ENCODE measurements around the gene PDE2A. TPM values are rescaled to one million over a fixed set of nuclear protein-coding genes. Genes with fewer than 3 reads are reported as not detected.

The PDE2A gene
- total RNA-seq, 1 donor from 2014 or later: 1.4 TPM

DNA sequence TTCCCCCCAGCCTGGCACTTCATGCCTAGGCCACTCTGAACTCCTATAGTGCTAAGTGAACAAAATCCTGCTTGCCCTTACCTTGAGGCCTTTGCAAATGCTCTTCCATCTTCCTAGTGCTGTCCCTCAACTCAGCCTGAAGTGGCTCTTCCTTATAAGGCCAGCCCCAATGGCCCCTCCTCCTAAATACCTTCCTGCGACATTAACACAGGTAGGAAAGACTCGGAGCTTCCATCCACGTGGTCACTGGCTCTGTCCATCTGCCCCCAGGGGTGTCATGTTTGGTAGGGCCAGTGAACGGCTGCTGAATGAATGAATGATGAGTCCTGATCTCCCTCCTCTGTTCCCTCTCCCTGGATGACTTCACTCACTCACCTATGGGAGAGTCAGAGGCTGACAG, 4.2 kb downstream of the PDE2A start:
- peaks cover 67% of the 10 kb centered on the region for H3K27me3 Mint-ChIP-seq
- no peaks in the 10 kb centered on the region for H3K36me3 Mint-ChIP-seq (ENCODE audit: low read depth)
- TF ChIP-seq, protein P1, sequence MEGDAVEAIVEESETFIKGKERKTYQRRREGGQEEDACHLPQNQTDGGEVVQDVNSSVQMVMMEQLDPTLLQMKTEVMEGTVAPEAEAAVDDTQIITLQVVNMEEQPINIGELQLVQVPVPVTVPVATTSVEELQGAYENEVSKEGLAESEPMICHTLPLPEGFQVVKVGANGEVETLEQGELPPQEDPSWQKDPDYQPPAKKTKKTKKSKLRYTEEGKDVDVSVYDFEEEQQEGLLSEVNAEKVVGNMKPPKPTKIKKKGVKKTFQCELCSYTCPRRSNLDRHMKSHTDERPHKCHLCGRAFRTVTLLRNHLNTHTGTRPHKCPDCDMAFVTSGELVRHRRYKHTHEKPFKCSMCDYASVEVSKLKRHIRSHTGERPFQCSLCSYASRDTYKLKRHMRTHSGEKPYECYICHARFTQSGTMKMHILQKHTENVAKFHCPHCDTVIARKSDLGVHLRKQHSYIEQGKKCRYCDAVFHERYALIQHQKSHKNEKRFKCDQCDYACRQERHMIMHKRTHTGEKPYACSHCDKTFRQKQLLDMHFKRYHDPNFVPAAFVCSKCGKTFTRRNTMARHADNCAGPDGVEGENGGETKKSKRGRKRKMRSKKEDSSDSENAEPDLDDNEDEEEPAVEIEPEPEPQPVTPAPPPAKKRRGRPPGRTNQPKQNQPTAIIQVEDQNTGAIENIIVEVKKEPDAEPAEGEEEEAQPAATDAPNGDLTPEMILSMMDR (IDR thresholded peaks at IDR 0.05): no peak
- DNase-seq (no peak), ATAC-seq (ENCODE audit: low read depth) (no peak)
- peaks cover 17% of the 10 kb centered on the region for H3K4me1 Mint-ChIP-seq
- H3K4me3 Mint-ChIP-seq: no peak overlapping the region
- intact Hi-C loops (cut with micrococcal nuclease): no loop called here
- CTCF ChIA-PET: no interaction called here
- no peak overlapping the region for H3K27ac Mint-ChIP-seq
- H3K9me3 Mint-ChIP-seq: peaks cover 5% of the 10 kb centered on the region
- POLR2A ChIA-PET: no interaction called here

GRCh38 chr11:72669527-72669926, 4.7 kb downstream of the PDE2A start:
- ATAC-seq (ENCODE audit: low read depth): no peak
- Mint-ChIP-seq H3K9me3 (peaks cover 5% of the 10 kb centered on the region), H3K27me3 (peaks cover 64% of the 10 kb centered on the region), H3K27ac (no peak overlapping the region), H3K4me3 (no peak overlapping the region), H3K36me3 (ENCODE audit: low read depth) (no peaks in the 10 kb centered on the region), H3K4me1 (peaks cover 17% of the 10 kb centered on the region)
- intact Hi-C loops (cut with micrococcal nuclease): no loop called here
- TF ChIP-seq, protein P1 (IDR thresholded peaks at IDR 0.05): no peak
- CTCF ChIA-PET: no interaction called here
- POLR2A ChIA-PET: no interaction called here
- DNase-seq: no peak

GRCh38 chr11:72668629-72669347, 5.4 kb downstream of the PDE2A start:
- Mint-ChIP-seq H3K27me3 (peaks cover 57% of the 10 kb centered on the region), H3K4me3 (no peak overlapping the region), H3K36me3 (ENCODE audit: low read depth) (no peaks in the 10 kb centered on the region), H3K27ac (no peak overlapping the region), H3K4me1 (peaks cover 17% of the 10 kb centered on the region), H3K9me3 (peaks cover 5% of the 10 kb centered on the region)
- ChIA-PET CTCF (no interaction called here), POLR2A (no interaction called here)
- intact Hi-C loops (cut with micrococcal nuclease): no loop called here
- TF ChIP-seq, protein P1 (IDR thresholded peaks at IDR 0.05): no peak
- no peak for ATAC-seq (ENCODE audit: low read depth)
- no peak for DNase-seq

GRCh38 chr11:72665911-72666472, 8.2 kb downstream of the PDE2A start:
- CTCF ChIA-PET: no interaction called here
- H3K4me1 Mint-ChIP-seq: no peaks in the 10 kb centered on the region

DNA sequence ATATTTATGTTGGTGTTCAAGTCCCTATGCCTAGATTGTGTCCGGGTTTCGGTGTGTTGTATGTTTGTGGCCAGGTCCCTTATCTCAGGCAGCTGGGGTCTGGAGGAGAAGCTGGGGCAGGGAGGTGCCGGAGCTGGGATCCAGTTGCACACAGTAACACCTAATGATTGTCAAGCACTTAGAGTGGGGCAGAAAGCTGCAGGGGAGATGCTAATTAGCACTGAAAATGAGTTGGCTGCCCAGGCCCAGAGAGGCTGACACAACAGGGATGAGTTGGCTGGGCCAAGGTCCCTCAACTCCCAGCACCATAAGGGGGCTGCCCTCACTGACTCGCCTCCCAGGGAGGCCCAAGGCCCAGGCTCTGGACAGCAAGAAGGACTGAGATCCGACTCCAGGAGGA, 12.2 kb downstream of the PDE2A start:
- intact Hi-C loops (cut with micrococcal nuclease): no loop called here

More at GRCh38 chr11:72665911-72666472, 8.2 kb downstream of the PDE2A start:
- intact Hi-C loops (cut with micrococcal nuclease): no loop called here
- TF ChIP-seq, protein P1 (IDR thresholded peaks at IDR 0.05): no peak
- POLR2A ChIA-PET: interaction anchor here (0.5 kb wide), 1 partner anchor 222 kb away, joined by 7 read pairs; no protein-coding TSS in a partner anchor
- Mint-ChIP-seq H3K27me3 (peaks cover 42% of the 10 kb centered on the region), H3K9me3 (peaks cover 5% of the 10 kb centered on the region), H3K36me3 (ENCODE audit: low read depth) (no peaks in the 10 kb centered on the region), H3K27ac (no peak overlapping the region), H3K4me3 (no peak overlapping the region)
- no peak for DNase-seq
- no peak for ATAC-seq (ENCODE audit: low read depth)

More for the DNA sequence above, 12.2 kb downstream of the PDE2A start:
- no peak overlapping the region for H3K4me3 Mint-ChIP-seq
- DNase-seq (no peak), ATAC-seq (ENCODE audit: low read depth) (no peak)
- TF ChIP-seq, protein P1 (IDR thresholded peaks at IDR 0.05): no peak
- peaks cover 28% of the 10 kb centered on the region for H3K27me3 Mint-ChIP-seq
- H3K9me3 Mint-ChIP-seq: no peaks in the 10 kb centered on the region
- no peaks in the 10 kb centered on the region for H3K4me1 Mint-ChIP-seq
- ChIA-PET CTCF (no interaction called here), POLR2A (no interaction called here)
- H3K27ac Mint-ChIP-seq: no peak overlapping the region
- H3K36me3 Mint-ChIP-seq (ENCODE audit: low read depth): no peaks in the 10 kb centered on the region
